Activated CD8-positive, alpha-beta memory T cell treated with anti-CD3 and anti-CD28 coated beads for 24 hours (primary cell): ENCODE results near the gene PLEKHA3.
"Not testable (repeated sequence)": the region's sequence is repeated elsewhere in the genome, so short reads cannot be mapped to it uniquely, and the experiment has no call there.

Experiments
- DNase-seq: peaks from one replicate; pipeline ENCODE4 v3.0.0-alpha.2; 2020

Gene PLEKHA3

GRCh38 chr2:178479275-178479616 lies 1.0 kb upstream of the PLEKHA3 start:
- no peak for DNase-seq

- DNase-seq = no peak
Observed at GRCh38 chr2:178479758-178480226, 465 bp upstream of the PLEKHA3 start.

- DNase-seq = no peak
Observed at GRCh38 chr2:178482437-178482836, 2.2 kb downstream of the PLEKHA3 start.

GRCh38 chr2:178484245-178485041 lies 4.2 kb downstream of the PLEKHA3 start:
- DNase-seq = no peak

- DNase-seq = no peak
Observed at GRCh38 chr2:178485356-178485755, 5.1 kb downstream of the PLEKHA3 start.

GRCh38 chr2:178491612-178492011 lies 11.4 kb downstream of the PLEKHA3 start:
- DNase-seq = no peak

- DNase-seq = no peak
Observed at GRCh38 chr2:178496049-178496448, 15.8 kb downstream of the PLEKHA3 start.

GRCh38 chr2:178498137-178498536 lies 17.9 kb downstream of the PLEKHA3 start:
- DNase-seq = no peak

GRCh38 chr2:178499640-178500039 lies 19.4 kb downstream of the PLEKHA3 start:
- no peak for DNase-seq

GRCh38 chr2:178502751-178503150 lies 22.5 kb downstream of the PLEKHA3 start:
- no peak for DNase-seq

- no peak for DNase-seq
Observed at GRCh38 chr2:178506101-178506500, 25.8 kb downstream of the PLEKHA3 start.

- DNase-seq = no peak
Observed at GRCh38 chr2:178506524-178506923, 26.3 kb downstream of the PLEKHA3 start.

- DNase-seq = no peak
Observed at GRCh38 chr2:178506949-178507348, 26.7 kb downstream of the PLEKHA3 start.

GRCh38 chr2:178508646-178509045 lies 28.4 kb downstream of the PLEKHA3 start:
- DNase-seq = no peak

GRCh38 chr2:178510384-178510783 lies 30.1 kb downstream of the PLEKHA3 start:
- DNase-seq = no peak

- no peak for DNase-seq
Observed at GRCh38 chr2:178512484-178512883, 32.2 kb downstream of the PLEKHA3 start.

- DNase-seq = no peak
Observed at GRCh38 chr2:178513876-178514275, 33.6 kb downstream of the PLEKHA3 start.

- DNase-seq = no peak
Observed at GRCh38 chr2:178514664-178515063, 34.4 kb downstream of the PLEKHA3 start.

GRCh38 chr2:178517496-178517895 lies 37.2 kb downstream of the PLEKHA3 start:
- DNase-seq = no peak

- no peak for DNase-seq
Observed at GRCh38 chr2:178521304-178522150, 41.3 kb downstream of the PLEKHA3 start.

GRCh38 chr2:178522950-178523595 lies 42.8 kb downstream of the PLEKHA3 start:
- peak; percentile 91 for DNase-seq

- no peak for DNase-seq
Observed at GRCh38 chr2:178523596-178524134, 43.4 kb downstream of the PLEKHA3 start.

GRCh38 chr2:178525010-178525409 lies 44.8 kb downstream of the PLEKHA3 start:
- not testable (repeated sequence) for DNase-seq
